Heart left ventricle (tissue), 13 donors: ENCODE results near the gene SLC25A21.

Experiments used
- POLR2A ChIP-seq, 2 donors: fragments of 450-650 bp; IDR thresholded peaks; one replicate each; pipeline ENCODE4 v1.6.1; 2017; ENCODE audit warnings: antibody characterized with exemption in 2 of 2, mild to moderate bottlenecking in 2 of 2, moderate library complexity in 2 of 2
- TF ChIP-seq, protein P1 (sequence below), 12 donors: fragments of 200-600 bp; sonication (generic) in 4 of 12; IDR thresholded peaks; one replicate each; pipeline versions ENCODE4 v1.5.0 to v1.8.0; 2018 to 2022; ENCODE audit warnings: antibody characterized with exemption in 12 of 12, mild to moderate bottlenecking in 5 of 12
- donor health status: ischemic (EF 13 %, LVEDD 7.1; RV severe dilation, severe dysfunction).
- donor health status: DM: no; HTN: yes; CAD: no.
- donor health status: DM: no; HTN: no; CAD: no.
- donor health status: ischemic (EF 25% LVEDD 6.9; RV normal size, moderate dysfunction).
- donor health status: ischemic (EF 25% LVEDD 5.7; RV mildly dilated, moderate dysfunction).
- donor health status: ischemic (EF 35%, LVEDD 5.7; RV mildly dilated, moderate dysfunction).
- donor health status: nonischemic (EF 11% LVEDD 7.7; RV severe dilation, severe dysfunction).
- donor health status: DM: yes; HTN: yes; CAD: no.
- donor health status: PGD.
- donor health status: ischemic (EF 29% LVEDD 5.4; RV normal size, mild dysfunction).
- donor health status: nonischemic (EF 23%, LVEDD 6.1; RV moderate dilation, normal function).

DNA sequence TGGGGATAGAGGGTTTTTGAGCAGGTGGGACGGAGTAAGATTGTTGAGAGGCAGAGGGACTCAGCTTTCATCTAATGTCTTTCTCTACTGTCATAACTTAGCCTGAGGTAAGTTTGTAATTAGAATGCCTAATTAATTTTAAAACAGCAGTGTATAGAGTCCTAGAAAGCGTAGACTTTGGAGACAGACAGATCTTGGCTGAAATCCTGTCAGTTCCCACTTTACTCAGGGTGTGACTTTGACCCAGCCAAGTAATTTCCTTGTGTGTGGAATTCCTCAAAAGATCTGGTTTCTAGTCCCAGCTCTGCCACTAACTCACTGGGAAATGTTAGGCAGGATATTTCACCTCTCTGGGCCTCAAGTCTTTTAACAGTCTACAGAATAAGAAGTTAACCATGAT lies 74.3 kb downstream of the SLC25A21 start:
- TF ChIP-seq, protein P1, sequence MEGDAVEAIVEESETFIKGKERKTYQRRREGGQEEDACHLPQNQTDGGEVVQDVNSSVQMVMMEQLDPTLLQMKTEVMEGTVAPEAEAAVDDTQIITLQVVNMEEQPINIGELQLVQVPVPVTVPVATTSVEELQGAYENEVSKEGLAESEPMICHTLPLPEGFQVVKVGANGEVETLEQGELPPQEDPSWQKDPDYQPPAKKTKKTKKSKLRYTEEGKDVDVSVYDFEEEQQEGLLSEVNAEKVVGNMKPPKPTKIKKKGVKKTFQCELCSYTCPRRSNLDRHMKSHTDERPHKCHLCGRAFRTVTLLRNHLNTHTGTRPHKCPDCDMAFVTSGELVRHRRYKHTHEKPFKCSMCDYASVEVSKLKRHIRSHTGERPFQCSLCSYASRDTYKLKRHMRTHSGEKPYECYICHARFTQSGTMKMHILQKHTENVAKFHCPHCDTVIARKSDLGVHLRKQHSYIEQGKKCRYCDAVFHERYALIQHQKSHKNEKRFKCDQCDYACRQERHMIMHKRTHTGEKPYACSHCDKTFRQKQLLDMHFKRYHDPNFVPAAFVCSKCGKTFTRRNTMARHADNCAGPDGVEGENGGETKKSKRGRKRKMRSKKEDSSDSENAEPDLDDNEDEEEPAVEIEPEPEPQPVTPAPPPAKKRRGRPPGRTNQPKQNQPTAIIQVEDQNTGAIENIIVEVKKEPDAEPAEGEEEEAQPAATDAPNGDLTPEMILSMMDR (IDR thresholded peaks at IDR 0.05) = no peak
- no peak for TF ChIP-seq POLR2A (IDR thresholded peaks at IDR 0.05)
